Stimulated activated CD4-positive, alpha-beta T cell treated with anti-CD3 and anti-CD28 coated beads, Interleukin-15, amount 100 ng/mL, for 24 hours (primary cell): ENCODE results near the gene NPPB.
"Not testable (repeated sequence)": the region's sequence is repeated elsewhere in the genome, so short reads cannot be mapped to it uniquely, and the experiment has no call there.

Experiments used
- DNase-seq: peaks from one replicate; pipeline ENCODE4 v3.0.0-alpha.2; 2020

The NPPB gene

GRCh38 chr1:11858613-11858967, at the start of gene NPPB:
Gene NPPB, minus strand, starts transcription at chr1:11858945. Its CDS starts 112 bp downstream, at chr1:11858833.
- DNase-seq: no peak

- peak; percentile 83 for DNase-seq
These were observed 49.4 kb upstream of the NPPB start for GRCh38 chr1:11908095-11908675.

GRCh38 chr1:11907275-11908094, 48.7 kb upstream of the NPPB start:
- DNase-seq: peak; percentile 89

GRCh38 chr1:11906870-11907269, 48.1 kb upstream of the NPPB start:
- no peak for DNase-seq

GRCh38 chr1:11904978-11905377, 46.2 kb upstream of the NPPB start:
- DNase-seq: no peak

- not testable (repeated sequence) for DNase-seq
These were observed 45.4 kb upstream of the NPPB start for GRCh38 chr1:11904156-11904555.

- DNase-seq: no peak
These were observed 44.5 kb upstream of the NPPB start for GRCh38 chr1:11903210-11903609.

- DNase-seq: not testable (repeated sequence)
These were observed 42.7 kb upstream of the NPPB start for GRCh38 chr1:11901446-11901845.

- DNase-seq: peak; percentile 21
These were observed 40.2 kb upstream of the NPPB start for GRCh38 chr1:11898831-11899467.

- no peak for DNase-seq
These were observed 39.5 kb upstream of the NPPB start for GRCh38 chr1:11898086-11898785.

- not testable (repeated sequence) for DNase-seq
These were observed 35.8 kb upstream of the NPPB start for GRCh38 chr1:11894501-11894900.

GRCh38 chr1:11893907-11894251, 35.1 kb upstream of the NPPB start:
- peak; percentile 79 for DNase-seq

- no peak for DNase-seq
These were observed 32.9 kb upstream of the NPPB start for GRCh38 chr1:11891433-11892186.

- no peak for DNase-seq
These were observed 30.1 kb upstream of the NPPB start for GRCh38 chr1:11888877-11889208.

GRCh38 chr1:11888206-11888876, 29.6 kb upstream of the NPPB start:
- no peak for DNase-seq

GRCh38 chr1:11887666-11888007, 28.9 kb upstream of the NPPB start:
- no peak for DNase-seq

GRCh38 chr1:11886986-11887665, 28.4 kb upstream of the NPPB start:
- no peak for DNase-seq

GRCh38 chr1:11885916-11886315, 27.2 kb upstream of the NPPB start:
- no peak for DNase-seq

- DNase-seq: peak; percentile 12
These were observed 24.2 kb upstream of the NPPB start for GRCh38 chr1:11882814-11883538.

GRCh38 chr1:11881749-11882441, 23.1 kb upstream of the NPPB start:
- DNase-seq: no peak
